NCI-H2196 treated with DMSO at 0.1 percent for 48 hours (cell line): Measurements from ENCODE around the gene ROR2.
"Not testable (repeated sequence)": the region's sequence is repeated elsewhere in the genome, so short reads cannot be mapped to it uniquely, and the experiment has no call there.

Experiments used
- DNase-seq: peaks from one replicate; lab custom pipeline; 2025; ENCODE audit not compliant: unreplicated experiment; lab: John Stamatoyannopoulos, UW

Gene ROR2

GRCh38 chr9:91924090-91924489 is 25.9 kb downstream of the ROR2 start:
- no peak for DNase-seq

DNA sequence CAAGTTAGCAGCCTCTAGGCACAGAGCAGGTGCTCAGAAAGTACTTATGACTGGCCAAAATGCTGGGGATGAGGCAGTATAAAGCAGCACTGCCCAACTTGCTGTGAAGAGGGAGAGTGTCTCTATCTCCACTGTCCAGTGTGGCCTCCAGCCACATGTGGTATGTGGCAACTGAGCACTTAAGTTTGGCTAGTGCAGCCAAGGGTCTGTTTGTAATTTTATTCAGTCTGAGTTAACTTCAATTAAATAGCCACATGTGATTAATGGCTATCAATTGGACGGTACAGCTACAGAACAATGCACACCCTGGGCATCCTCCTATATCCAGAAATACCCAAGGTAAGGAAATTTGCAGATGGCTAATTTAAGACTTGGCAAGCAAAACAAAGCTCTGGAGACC is 26.9 kb downstream of the ROR2 start:
- no peak for DNase-seq

DNA sequence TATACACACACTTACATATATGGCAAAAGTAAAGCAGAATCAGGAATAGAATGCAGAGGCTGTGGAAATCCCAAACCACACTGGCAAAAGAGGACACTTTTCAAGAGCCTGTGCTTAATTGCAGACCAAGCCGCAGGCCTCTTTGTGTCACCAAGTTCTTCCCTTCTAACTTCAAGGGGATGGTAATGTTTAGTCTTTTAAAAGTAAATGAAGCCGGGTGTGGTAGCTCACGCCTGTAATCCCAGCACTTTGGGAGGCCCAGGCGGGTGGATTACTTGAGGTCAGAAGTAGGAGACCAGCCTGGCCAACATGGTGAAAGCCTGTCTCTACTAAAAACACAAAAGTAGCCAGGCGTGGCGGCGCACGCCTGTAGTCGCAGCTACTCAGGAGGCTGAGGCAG is 28.7 kb downstream of the ROR2 start:
- no peak for DNase-seq

- DNase-seq = no peak
These were observed 29.2 kb downstream of the ROR2 start for GRCh38 chr9:91920630-91921350.

DNA sequence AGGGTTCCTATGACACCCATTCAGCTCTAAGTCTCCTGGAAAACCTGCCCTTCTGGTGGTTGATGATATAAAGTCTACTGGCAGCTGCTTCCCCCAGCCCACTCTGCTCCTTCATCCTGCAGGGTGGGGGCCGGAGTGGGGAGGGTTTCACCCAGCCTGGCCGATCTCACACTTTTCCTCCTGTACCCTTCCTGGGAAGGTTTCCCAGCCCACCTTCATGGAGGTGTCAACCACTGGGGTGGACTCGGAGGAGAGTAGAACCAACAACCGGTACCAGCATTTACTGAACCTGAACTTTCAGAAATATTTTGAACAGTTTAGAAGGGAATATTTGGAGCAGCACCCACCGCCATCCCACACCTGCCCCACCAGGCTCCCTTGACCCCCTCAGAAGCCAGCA is 30.4 kb downstream of the ROR2 start:
- no peak for DNase-seq

- DNase-seq = no peak
These were observed 32.6 kb downstream of the ROR2 start for GRCh38 chr9:91917436-91917835.

DNA sequence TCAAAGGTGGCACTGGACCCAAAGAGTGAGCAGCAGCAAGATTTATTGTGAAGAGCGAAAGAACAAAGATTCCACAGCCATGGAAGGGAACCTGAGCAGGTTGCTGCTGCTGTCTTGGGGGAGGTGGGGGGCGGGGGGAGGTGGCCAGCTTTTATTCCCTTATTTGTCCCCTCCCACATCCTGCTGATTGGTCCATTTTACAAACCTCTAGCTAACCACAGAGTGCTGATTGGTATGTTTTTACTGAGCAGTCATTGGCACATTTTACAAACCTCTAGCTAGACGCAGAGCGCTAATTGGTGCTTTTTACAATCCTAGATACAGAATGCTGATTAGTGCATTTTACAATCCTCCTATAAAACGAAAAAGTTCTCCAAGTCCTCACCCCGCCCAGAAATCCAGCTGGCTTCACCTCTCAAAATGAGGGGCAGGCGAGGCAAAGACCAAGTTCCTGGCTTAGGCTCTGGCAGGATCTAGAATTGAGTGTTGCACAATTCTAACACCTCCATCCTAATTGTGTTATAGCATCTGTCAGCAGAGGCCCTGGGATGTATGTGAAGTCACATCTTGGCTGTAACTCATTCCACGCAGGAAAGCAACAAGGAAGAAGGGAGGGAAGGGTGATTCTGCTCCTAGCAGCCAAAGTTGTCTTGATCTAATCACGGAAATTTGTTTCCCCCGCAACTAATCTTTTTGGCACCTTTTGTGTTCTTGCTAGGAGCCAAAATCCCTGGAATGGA is 34.3 kb downstream of the ROR2 start:
- DNase-seq = no peak

DNA sequence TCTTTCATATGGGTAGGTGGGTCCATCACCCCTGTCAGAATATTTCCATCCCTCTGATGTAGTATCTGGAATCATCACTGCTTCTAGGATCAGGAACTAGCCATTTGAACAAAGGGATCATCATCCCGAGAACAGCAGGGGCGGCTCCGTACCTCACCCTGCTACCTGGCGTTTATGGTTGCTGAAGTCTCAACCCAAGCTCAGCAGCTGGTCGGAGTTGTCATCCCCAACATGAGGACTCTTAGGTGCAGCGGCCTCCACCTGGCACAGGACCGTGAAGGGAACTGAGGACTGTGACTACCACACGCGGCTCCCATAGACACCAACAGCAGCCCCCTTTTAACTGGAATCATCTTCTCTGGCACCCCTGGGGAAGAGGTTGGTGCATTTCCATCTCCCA is 35.1 kb downstream of the ROR2 start:
- DNase-seq = no peak

DNA sequence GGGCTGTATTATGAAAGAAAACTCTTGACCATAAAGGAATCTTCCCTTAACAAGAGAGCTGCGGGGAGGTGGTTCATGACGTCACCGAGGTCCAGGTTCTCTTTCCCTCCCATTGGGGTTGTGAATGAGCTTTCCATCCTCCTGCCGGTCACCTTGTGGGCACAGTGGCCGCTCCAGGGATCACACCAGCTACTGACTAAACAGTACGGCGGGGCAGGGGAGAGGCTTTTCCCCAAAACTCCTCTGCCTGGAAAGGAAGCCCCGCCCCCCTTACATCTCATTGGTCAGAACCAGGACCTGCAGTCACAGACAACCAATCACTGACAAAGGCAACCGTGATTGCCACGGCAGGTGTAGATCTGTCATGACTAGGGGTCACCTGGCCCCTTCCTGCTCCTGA is 35.6 kb downstream of the ROR2 start:
- no peak for DNase-seq

GRCh38 chr9:91913986-91914385 is 36.0 kb downstream of the ROR2 start:
- no peak for DNase-seq

DNA sequence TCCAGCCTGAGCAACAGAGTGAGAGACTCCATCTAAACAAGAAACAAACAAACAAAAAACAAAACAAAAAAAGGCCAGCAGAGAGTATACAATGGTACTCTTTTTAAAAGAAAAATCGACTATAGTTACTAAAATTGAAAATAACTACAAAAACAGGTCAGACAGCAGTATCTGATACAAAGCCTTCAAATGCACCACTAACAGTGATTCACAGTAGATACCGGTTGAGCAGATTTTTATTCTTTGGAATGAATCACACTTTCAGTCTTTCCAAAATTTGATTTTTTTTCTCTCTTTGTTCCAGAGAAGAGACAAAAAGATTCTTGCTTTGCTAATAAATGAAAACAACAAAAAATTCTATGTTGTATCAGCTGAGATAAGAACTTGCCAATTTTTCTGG is 36.9 kb downstream of the ROR2 start:
- DNase-seq = no peak

DNA sequence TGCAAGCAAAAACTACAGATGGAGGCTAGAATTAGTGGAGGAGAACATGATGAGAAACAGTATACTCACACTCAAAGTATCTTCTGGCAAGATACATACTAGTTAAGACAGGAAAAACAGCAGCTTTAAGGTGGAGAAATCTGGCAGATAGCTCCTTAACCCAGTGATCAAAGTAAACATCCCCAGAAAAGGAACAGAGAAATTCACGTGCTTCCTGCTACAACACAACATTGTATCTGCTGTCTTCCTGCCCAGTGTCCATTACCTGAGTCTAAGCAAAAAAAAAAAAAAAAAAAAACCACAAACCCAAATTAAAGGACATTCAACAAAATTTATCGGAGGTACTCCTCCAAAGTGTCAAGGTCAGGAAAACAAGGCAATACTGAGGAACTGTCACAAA is 38.4 kb downstream of the ROR2 start:
- DNase-seq = no peak

DNA sequence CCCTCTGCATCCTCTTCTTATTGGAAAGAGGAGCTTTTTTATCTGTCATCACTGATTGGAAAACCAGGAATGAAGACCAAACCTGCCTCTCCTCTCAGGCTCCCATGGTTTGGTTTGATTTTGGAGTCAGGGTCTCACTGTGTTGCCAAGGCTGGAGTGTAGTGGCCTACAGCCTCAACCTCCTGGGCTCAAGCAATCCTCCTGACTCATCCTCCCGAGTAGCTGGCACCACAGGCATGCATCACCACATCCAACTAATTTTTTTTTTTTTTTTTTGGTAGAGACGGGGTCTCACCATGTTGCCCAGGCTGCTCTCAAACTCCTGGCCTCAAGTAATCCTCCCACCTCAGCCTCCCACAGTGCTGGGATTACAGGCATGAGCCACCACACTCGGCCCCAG is 40.8 kb downstream of the ROR2 start:
- not testable (repeated sequence) for DNase-seq

DNA sequence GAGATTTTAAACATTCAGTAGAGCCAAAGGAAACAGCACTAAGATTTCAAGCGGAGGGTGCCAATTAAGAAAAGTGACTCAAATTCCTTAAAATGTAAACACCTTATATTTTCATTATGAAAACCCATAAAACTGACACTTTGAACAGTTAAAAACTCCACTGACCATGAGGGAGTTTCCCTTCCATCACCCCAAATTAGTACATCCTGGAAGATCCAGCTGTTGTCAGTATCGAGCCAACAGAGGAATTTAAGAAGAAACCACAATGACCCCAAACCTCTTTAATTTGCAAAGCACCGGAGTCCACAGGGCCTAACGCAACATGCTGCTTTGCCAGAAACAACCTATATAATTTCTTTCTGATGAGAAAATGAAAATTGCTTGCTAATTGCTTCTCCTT is 41.3 kb downstream of the ROR2 start:
- no peak for DNase-seq

GRCh38 chr9:91908293-91908623 is 41.8 kb downstream of the ROR2 start:
- no peak for DNase-seq

GRCh38 chr9:91907484-91908292 is 42.3 kb downstream of the ROR2 start:
- no peak for DNase-seq

- no peak for DNase-seq
These were observed 44.0 kb downstream of the ROR2 start for GRCh38 chr9:91905991-91906469.

DNA sequence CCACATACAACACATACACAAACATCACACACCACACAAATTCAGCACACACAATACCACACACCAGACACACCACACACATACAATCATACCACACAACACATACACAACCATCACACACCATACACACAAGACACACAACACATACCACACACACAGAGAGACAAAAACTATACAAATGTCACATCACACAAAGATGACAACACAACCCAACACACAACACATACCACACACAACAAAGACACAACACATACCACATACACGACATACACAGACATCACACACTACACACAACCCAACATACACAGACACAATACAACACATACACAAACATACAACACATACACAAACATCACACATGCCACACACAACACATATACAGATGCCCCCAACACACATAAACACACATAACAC is 44.8 kb downstream of the ROR2 start:
- DNase-seq = no peak

DNA sequence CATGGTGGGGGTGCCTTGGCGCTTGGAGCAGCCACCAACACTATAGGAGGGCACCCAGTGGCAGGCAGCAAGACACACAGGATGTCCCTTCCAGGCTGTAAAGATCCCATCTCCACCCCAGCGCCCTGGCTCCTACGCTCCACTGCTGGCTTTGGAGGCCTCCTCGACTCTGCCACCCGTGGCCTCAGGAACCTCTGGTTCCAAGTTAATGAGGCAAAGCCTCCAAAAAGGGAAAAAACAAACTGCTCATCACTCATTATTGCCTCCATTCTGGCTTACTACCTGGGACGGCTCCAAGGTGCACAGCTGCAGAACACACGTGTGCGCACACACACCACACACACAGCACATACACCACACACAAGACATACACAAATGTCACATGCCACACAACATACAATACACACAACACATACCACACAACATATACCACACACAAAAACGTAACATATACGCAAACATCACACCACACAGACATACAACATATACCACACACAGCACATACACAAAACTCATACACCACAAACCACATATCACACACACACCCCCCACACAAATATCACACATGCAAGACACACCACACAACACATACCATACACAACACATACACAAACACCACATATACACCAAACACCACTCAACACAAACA is 45.3 kb downstream of the ROR2 start:
- DNase-seq = no peak

- DNase-seq = no peak
These were observed 46.7 kb downstream of the ROR2 start for GRCh38 chr9:91903126-91903911.
